Thoracic aorta (tissue), 2 donors: ENCODE measurements around the gene CD46. TPM values are rescaled to one million over a fixed set of nuclear protein-coding genes. Genes with fewer than 3 reads are reported as not detected.
"Not testable (repeated sequence)": the region's sequence is repeated elsewhere in the genome, so short reads cannot be mapped to it uniquely, and the experiment has no call there.

Source experiments
- ATAC-seq: fragments of 150-250 bp; one replicate; pipeline ENCODE4 v1.8.0; 2017; ENCODE audit warnings: low read depth; ENCODE audit not compliant: insufficient number of reproducible peaks, low FRiP score
- DNase-seq: peaks from one replicate; pipeline ENCODE4 v3.0.0-alpha.2; 2020; ENCODE audit warnings: low spot score
- H3K27ac ChIP-seq, 2 donors: fragments of 200-600 bp; sonication (generic); 1 replicate in 1 of 2; 2 replicates in 1 of 2; pipeline ENCODE4 v1.5.1; 2016; ENCODE audit warnings: mild to moderate bottlenecking in 2 of 2, moderate library complexity in 2 of 2
- H3K27me3 ChIP-seq: fragments of 200-600 bp; sonication (generic); replicated peaks from 2 replicates; pipeline ENCODE4 v1.6.0; 2016; ENCODE audit warnings: mild to moderate bottlenecking; ENCODE audit not compliant: insufficient read depth
- H3K36me3 ChIP-seq: fragments of 200-600 bp; sonication (generic); one replicate; pipeline ENCODE4 v1.5.1; 2016
- H3K4me1 ChIP-seq, 2 donors: fragments of 200-600 bp; sonication (generic); 1 replicate in 1 of 2; 2 replicates in 1 of 2; pipeline versions ENCODE4 v1.5.1 to v1.6.0; 2016; ENCODE audit warnings: low read depth in 2 of 2, mild to moderate bottlenecking in 1 of 2; ENCODE audit not compliant: control insufficient read depth in 1 of 2
- H3K4me3 ChIP-seq: fragments of 200-600 bp; sonication (generic); 2 replicates; pipeline ENCODE4 v1.5.1; 2016; ENCODE audit warnings: mild to moderate bottlenecking
- H3K9me3 ChIP-seq: fragments of 200-600 bp; sonication (generic); 2 replicates; pipeline ENCODE4 v1.5.1; 2016
- CTCF ChIP-seq: fragments of 200-600 bp; sonication (generic); IDR thresholded peaks from one replicate; pipeline ENCODE4 v1.5.1; 2019; ENCODE audit warnings: antibody characterized with exemption
- total RNA-seq, 2 donors: library from RNA; depleted of rRNA; stranded (reverse); fragments of >200 nt; gene quantifications; one replicate each; pipeline versions ENCODE4 v1.1.0 to v1.2.3, GENCODE V29; 2016

The CD46 gene
- total RNA-seq, 2 donors from 2014 or later = 138 to 202 TPM

DNA sequence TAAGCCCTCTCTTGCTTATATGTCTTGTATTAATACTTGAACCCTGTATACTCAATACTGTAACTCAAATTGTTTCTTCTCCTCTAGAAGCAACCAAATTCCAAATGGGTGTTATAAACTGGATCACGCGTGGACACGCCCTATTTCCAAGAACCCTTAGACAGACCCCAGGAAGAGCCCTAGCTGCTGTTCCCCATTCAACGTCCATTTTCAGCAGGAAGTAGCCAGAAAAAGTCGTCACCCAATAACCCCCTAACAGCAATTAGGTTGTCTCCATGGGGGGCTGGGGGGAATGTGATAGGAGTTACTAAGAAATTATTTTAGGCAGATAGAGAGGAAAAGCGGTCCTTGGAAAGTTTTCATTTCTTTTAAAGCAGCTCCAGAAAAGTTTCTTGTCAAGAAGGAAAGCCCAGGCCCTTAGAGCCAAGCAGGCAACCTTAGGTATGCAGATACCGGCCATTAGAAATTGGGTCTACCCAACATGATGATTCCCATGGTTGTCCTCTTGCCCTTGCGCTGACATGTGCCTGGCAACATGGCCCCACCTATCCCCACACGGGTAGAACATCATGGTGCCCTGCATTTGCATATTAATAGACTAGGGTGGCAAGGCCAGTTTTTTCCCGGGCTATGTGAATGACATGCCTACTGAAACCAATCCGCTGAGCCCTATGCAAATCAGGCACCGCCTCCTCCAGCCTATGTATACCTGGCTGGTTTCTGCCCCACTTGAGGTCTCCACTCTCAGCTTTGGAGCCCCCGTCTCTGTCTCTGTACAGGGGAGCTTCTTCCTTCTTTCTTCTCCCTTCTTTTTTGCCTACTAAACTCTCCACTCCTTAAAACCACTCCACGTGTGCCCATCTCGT is 4.0 kb upstream of the CD46 start:
- Histone ChIP-seq H3K4me1 (peaks cover 4 to 18% of the 10 kb centered on the region in 2 donors), H3K36me3 (no peaks in the 10 kb centered on the region)
- TF ChIP-seq CTCF = no peak

GRCh38 chr1:207748737-207749528 is 2.9 kb upstream of the CD46 start:
- no peak for TF ChIP-seq CTCF
- H3K27ac ChIP-seq = no peak overlapping the region
- no peak overlapping the region for H3K4me3 ChIP-seq
- no peaks in the 10 kb centered on the region for H3K36me3 ChIP-seq
- no peaks in the 10 kb centered on the region for H3K27me3 ChIP-seq
- DNase-seq = no peak
- H3K9me3 ChIP-seq = no peaks in the 10 kb centered on the region
- no peak for ATAC-seq
- peaks cover 13 to 28% of the 10 kb centered on the region in 2 donors for H3K4me1 ChIP-seq

More for the DNA sequence above, 4.0 kb upstream of the CD46 start:
- DNase-seq (no peak), ATAC-seq (no peak)
- H3K27ac ChIP-seq = no peak overlapping the region
- H3K9me3 ChIP-seq = no peaks in the 10 kb centered on the region
- H3K4me3 ChIP-seq = no peak overlapping the region
- H3K27me3 ChIP-seq = no peaks in the 10 kb centered on the region

DNA sequence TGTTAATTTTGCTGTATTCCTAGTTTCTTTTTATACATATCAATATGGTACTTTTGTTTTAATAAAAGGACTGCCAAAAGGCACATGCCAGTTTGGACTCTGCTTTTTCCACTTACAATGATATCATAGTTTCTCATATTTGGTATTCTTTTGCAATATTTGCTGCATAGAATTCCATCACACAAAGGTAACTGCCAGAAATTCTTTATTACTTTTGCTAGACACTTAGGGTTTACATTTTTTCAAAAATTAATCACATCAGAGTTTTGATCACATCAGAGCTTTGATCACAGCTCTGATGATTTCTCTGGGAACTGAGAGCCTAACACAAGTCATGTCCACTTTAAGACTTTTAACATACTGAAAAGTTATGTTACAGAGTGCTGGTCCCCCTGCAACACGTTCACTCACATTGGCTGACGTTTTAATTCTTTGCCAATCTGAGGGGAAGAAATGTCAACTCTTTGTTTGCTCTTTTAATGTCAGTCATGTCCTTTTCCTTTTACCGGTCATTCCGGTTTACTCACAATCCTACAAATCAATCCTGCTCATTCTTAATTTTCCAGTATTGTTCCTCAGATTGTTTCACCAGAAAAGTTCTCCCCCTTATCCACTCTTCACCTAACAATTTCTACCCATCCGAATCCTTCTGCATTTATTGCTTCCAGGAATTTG is 1.1 kb upstream of the CD46 start:
- Histone ChIP-seq H3K9me3 (no peaks in the 10 kb centered on the region), H3K4me1 (peaks cover 13 to 46% of the 10 kb centered on the region in 2 donors), H3K27me3 (no peaks in the 10 kb centered on the region), H3K27ac (peak overlapping the region; percentile 93 to 97), H3K4me3 (peak overlapping the region; percentile 93), H3K36me3 (no peaks in the 10 kb centered on the region)
- DNase-seq = no peak
- no peak for TF ChIP-seq CTCF
- no peak for ATAC-seq

DNA sequence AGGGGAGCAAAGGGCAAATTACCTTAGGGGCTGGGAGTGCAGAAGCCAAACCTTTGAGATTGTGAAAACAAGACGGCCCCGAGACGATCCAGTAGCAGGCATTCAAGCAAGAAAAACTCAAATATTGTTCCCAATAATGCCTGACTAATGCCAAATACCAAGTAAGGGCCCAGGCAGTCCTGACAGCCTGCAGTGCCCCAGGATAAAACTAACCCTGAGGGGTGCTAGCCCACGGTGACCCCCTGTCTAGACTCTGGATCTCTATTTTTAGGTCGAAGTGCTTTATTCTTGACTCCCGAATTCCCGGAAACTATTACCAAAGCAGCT is 428 bp upstream of the CD46 start:
- DNase-seq, H3K27me3 ChIP-seq, H3K36me3 ChIP-seq, H3K9me3 ChIP-seq: not testable (repeated sequence)
- H3K4me3 ChIP-seq = peak overlapping the region; percentile 93
- H3K27ac ChIP-seq = peak overlapping the region; percentile 93 to 97
- peak; percentile 1 for ATAC-seq
- H3K4me1 ChIP-seq = peaks cover 13 to 49% of the 10 kb centered on the region in 2 donors

DNA sequence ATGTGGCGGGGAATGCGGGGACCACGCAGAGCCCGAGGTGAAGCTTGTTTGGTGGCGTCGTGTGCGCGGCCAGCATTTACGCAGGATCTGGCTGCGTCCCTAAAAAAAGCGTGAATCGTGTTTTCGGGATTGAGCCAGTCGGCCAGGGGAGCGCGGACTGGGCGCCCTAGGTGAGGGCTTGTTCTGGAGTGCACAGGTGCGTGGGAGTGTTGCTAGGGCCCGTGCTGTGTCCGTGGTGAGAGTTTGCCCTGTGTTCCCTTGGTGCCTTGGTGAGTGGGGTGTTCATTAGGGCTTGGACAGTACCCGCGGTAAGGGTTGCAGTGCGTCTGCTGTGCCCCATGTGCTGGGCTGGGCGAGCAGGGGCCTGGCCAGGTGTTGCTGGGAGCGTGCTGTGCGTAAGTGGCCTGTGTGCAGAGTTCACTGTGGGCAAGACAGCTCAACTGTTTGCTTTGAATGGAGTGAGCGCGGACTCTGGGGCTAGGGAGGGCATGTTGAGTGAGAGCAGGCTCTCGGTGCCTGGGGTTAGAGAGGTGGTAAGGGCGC is 673 bp downstream of the CD46 start:
- ATAC-seq (no peak), DNase-seq (no peak)
- no peak for TF ChIP-seq CTCF
- Histone ChIP-seq H3K27ac (peak overlapping the region; percentile 93 to 94), H3K27me3 (no peaks in the 10 kb centered on the region), H3K4me1 (peaks cover 13 to 49% of the 10 kb centered on the region in 2 donors), H3K36me3 (no peaks in the 10 kb centered on the region), H3K4me3 (peak overlapping the region; percentile 93), H3K9me3 (no peaks in the 10 kb centered on the region)
